ENCODE results near the gene INPP5B. TPM values are rescaled to one million over a fixed set of nuclear protein-coding genes. Genes with fewer than 3 reads are reported as not detected.

Gene INPP5B
- total and polyA plus RNA-seq, 4 donors = 11.5 to 26.6 (median 21.4) TPM

- WGBS (ENCODE audit: insufficient coverage) = 86% methylated on average over 5 of the region's 6 CpGs
- Histone ChIP-seq H3K4me1 (ENCODE audit: control insufficient read depth, insufficient read depth, low read length) (peaks cover 20% of the 10 kb centered on the region), H3K27me3 (ENCODE audit: control insufficient read depth, insufficient read depth, low read length) (no peaks in the 10 kb centered on the region), H3K36me3 (ENCODE audit: control insufficient read depth, insufficient read depth, low read length) (peaks cover 9% of the 10 kb centered on the region), H3K9me3 (ENCODE audit: control insufficient read depth, insufficient read depth, low read length) (no peaks in the 10 kb centered on the region), H3K4me3 (ENCODE audit: low read depth, low read length) (no peak overlapping the region), H3K27ac (ENCODE audit: low read depth, low read length) (no peak overlapping the region)
- no peak for DNase-seq (ENCODE audit: low read depth in 4 of 6, low spot score in 6 of 6)
These were observed 2.8 kb upstream of the INPP5B start for GRCh38 chr1:37949524-37950152.

GRCh38 chr1:37948841-37949240, 2.0 kb upstream of the INPP5B start:
- Histone ChIP-seq H3K27ac (ENCODE audit: low read depth, low read length) (no peak overlapping the region), H3K9me3 (ENCODE audit: control insufficient read depth, insufficient read depth, low read length) (no peaks in the 10 kb centered on the region), H3K36me3 (ENCODE audit: control insufficient read depth, insufficient read depth, low read length) (peaks cover 12% of the 10 kb centered on the region), H3K27me3 (ENCODE audit: control insufficient read depth, insufficient read depth, low read length) (no peaks in the 10 kb centered on the region), H3K4me1 (ENCODE audit: control insufficient read depth, insufficient read depth, low read length) (peaks cover 20% of the 10 kb centered on the region), H3K4me3 (ENCODE audit: low read depth, low read length) (no peak overlapping the region)
- DNase-seq (ENCODE audit: low read depth in 4 of 6, low spot score in 6 of 6) = no peak

DNA sequence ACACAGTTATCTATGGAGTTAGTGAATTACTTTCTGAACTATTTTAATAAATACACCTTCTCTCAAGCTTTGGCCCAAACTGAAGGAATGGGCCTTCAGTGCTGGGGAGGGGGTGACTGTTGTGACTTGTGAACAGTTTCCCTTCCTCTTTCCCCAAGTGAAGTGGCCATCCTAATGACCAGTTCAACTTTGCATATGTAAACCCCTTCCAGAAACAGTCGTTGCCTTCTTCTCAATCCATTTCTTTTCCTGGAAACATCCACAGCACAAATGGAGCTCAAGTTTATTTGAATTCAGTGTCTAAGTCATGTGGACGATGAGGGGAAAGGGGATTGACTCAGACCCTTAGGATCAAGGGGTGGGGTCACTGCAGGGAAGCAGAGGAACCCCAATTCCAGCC, 1.3 kb upstream of the INPP5B start:
- no peak for DNase-seq (ENCODE audit: low read depth in 4 of 6, low spot score in 6 of 6)
- Histone ChIP-seq H3K4me3 (ENCODE audit: low read depth, low read length) (no peak overlapping the region), H3K27ac (ENCODE audit: low read depth, low read length) (no peak overlapping the region), H3K36me3 (ENCODE audit: control insufficient read depth, insufficient read depth, low read length) (peaks cover 19% of the 10 kb centered on the region), H3K27me3 (ENCODE audit: control insufficient read depth, insufficient read depth, low read length) (no peaks in the 10 kb centered on the region), H3K4me1 (ENCODE audit: control insufficient read depth, insufficient read depth, low read length) (peaks cover 20% of the 10 kb centered on the region), H3K9me3 (ENCODE audit: control insufficient read depth, insufficient read depth, low read length) (no peaks in the 10 kb centered on the region)
- 67% methylated on average over 1 of the region's 2 CpGs for WGBS (ENCODE audit: insufficient coverage)

DNA sequence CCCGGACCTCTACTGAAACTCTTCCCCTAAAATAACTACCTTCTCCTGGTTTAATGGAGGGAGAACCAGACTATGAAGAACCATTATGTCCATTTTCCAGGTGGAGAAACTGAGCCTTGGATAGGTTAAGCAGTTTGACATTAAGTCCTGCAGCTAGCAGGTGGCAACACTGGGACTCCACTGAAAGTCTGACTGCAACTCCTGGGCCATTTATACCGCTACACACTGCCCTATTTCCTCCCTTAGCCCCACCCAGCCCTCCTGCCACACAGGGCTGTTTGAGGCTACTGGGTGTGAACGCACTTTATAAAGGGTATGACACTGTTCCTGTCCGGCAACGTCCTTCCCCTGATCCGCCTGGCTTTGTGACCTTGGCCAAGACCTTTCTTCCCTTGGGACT, 511 bp upstream of the INPP5B start:
- no peak for DNase-seq (ENCODE audit: low read depth in 4 of 6, low spot score in 6 of 6)
- H3K27ac ChIP-seq (ENCODE audit: low read depth, low read length) = no peak overlapping the region

DNA sequence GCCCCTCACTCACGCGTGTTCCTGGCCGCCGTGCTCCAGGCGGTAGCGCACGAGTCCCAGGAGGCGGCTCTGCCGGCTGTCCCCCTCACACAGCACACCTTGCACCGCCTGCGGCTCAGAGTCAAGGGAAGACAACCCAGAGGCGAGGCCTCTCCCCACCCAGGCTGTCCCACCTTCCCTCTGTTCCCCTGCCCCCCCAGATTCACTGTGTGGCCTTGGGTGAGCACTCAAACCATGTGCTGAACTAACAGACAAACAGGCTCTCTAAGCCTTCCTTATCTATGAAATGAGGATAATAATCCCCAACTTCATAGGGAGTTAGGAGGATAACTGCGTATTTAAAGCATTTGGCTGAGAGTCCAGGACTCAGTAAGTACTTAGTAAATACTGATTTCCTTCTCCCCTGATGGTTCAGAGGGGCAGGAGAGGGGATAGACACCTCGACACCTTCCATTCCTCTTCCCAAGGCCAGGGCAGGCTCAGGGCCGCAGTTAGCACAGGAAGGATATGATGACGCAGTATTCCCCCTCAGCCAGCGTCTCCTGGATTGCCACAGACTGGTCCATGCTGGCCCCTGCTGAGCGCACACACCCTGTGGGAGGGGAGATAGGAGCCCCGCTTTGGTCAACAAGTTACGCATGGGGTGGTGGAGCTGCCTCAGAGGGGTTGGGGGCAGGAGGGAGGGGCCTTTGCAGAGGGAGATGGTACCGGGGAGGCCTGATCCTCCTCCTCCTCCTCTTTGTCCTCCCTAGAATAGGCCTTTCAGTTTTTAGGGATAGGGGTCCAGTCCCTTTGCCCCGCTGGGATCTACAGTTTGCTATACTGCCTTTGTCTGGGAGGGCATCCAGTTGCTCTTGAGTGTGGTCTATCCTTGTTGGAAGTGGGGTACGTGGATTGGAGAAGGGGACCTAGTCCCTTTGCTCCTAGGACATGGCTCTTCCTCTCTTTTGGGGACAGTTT, 830 bp downstream of the INPP5B start:
- peak overlapping the region; percentile 67 for H3K27ac ChIP-seq (ENCODE audit: low read depth, low read length)
- H3K27me3 ChIP-seq (ENCODE audit: control insufficient read depth, insufficient read depth, low read length) = no peaks in the 10 kb centered on the region
- H3K36me3 ChIP-seq (ENCODE audit: control insufficient read depth, insufficient read depth, low read length) = peaks cover 21% of the 10 kb centered on the region
- peak in 1 of 6 donors; percentile 40 for DNase-seq (ENCODE audit: low read depth in 4 of 6, low spot score in 6 of 6)
- no peaks in the 10 kb centered on the region for H3K9me3 ChIP-seq (ENCODE audit: control insufficient read depth, insufficient read depth, low read length)
- 69% methylated on average over 17 of the region's 23 CpGs for WGBS (ENCODE audit: insufficient coverage)
- H3K4me3 ChIP-seq (ENCODE audit: low read depth, low read length) = peak overlapping the region; percentile 97
- peaks cover 20% of the 10 kb centered on the region for H3K4me1 ChIP-seq (ENCODE audit: control insufficient read depth, insufficient read depth, low read length)

More for the DNA sequence above, 511 bp upstream of the INPP5B start:
- no peaks in the 10 kb centered on the region for H3K9me3 ChIP-seq (ENCODE audit: control insufficient read depth, insufficient read depth, low read length)
- H3K4me3 ChIP-seq (ENCODE audit: low read depth, low read length) = no peak overlapping the region
- H3K4me1 ChIP-seq (ENCODE audit: control insufficient read depth, insufficient read depth, low read length) = peaks cover 20% of the 10 kb centered on the region
- 87% methylated on average over 5 of the region's 6 CpGs for WGBS (ENCODE audit: insufficient coverage)
- H3K36me3 ChIP-seq (ENCODE audit: control insufficient read depth, insufficient read depth, low read length) = peaks cover 21% of the 10 kb centered on the region
- H3K27me3 ChIP-seq (ENCODE audit: control insufficient read depth, insufficient read depth, low read length) = no peaks in the 10 kb centered on the region

GRCh38 chr1:37945251-37945650, 1.6 kb downstream of the INPP5B start:
- no peak for DNase-seq (ENCODE audit: low read depth in 4 of 6, low spot score in 6 of 6)
- peaks cover 21% of the 10 kb centered on the region for H3K36me3 ChIP-seq (ENCODE audit: control insufficient read depth, insufficient read depth, low read length)
- WGBS (ENCODE audit: insufficient coverage) = 89% methylated on average over 3 of the region's 5 CpGs
- no peaks in the 10 kb centered on the region for H3K9me3 ChIP-seq (ENCODE audit: control insufficient read depth, insufficient read depth, low read length)
- no peak overlapping the region for H3K27ac ChIP-seq (ENCODE audit: low read depth, low read length)
- peaks cover 20% of the 10 kb centered on the region for H3K4me1 ChIP-seq (ENCODE audit: control insufficient read depth, insufficient read depth, low read length)
- H3K4me3 ChIP-seq (ENCODE audit: low read depth, low read length) = no peak overlapping the region
- no peaks in the 10 kb centered on the region for H3K27me3 ChIP-seq (ENCODE audit: control insufficient read depth, insufficient read depth, low read length)

- no peak overlapping the region for H3K27ac ChIP-seq (ENCODE audit: low read depth, low read length)
- peaks cover 21% of the 10 kb centered on the region for H3K36me3 ChIP-seq (ENCODE audit: control insufficient read depth, insufficient read depth, low read length)
These were observed 2.0 kb downstream of the INPP5B start for GRCh38 chr1:37944816-37945215.

GRCh38 chr1:37944086-37944763, 2.6 kb downstream of the INPP5B start:
- no CpG with 5 or more reads among the region's 4 CpGs for WGBS (ENCODE audit: insufficient coverage)
- no peak for DNase-seq (ENCODE audit: low read depth in 4 of 6, low spot score in 6 of 6)
- Histone ChIP-seq H3K4me3 (ENCODE audit: low read depth, low read length) (no peak overlapping the region), H3K27me3 (ENCODE audit: control insufficient read depth, insufficient read depth, low read length) (no peaks in the 10 kb centered on the region), H3K9me3 (ENCODE audit: control insufficient read depth, insufficient read depth, low read length) (no peaks in the 10 kb centered on the region), H3K4me1 (ENCODE audit: control insufficient read depth, insufficient read depth, low read length) (peaks cover 20% of the 10 kb centered on the region), H3K27ac (ENCODE audit: low read depth, low read length) (no peak overlapping the region), H3K36me3 (ENCODE audit: control insufficient read depth, insufficient read depth, low read length) (peaks cover 25% of the 10 kb centered on the region)

More at GRCh38 chr1:37944816-37945215, 2.0 kb downstream of the INPP5B start:
- DNase-seq (ENCODE audit: low read depth in 4 of 6, low spot score in 6 of 6) = no peak
- H3K4me3 ChIP-seq (ENCODE audit: low read depth, low read length) = no peak overlapping the region
- WGBS (ENCODE audit: insufficient coverage) = 93% methylated on average over 4 of the region's 5 CpGs
- H3K9me3 ChIP-seq (ENCODE audit: control insufficient read depth, insufficient read depth, low read length) = no peaks in the 10 kb centered on the region
- H3K27me3 ChIP-seq (ENCODE audit: control insufficient read depth, insufficient read depth, low read length) = no peaks in the 10 kb centered on the region
- H3K4me1 ChIP-seq (ENCODE audit: control insufficient read depth, insufficient read depth, low read length) = peaks cover 20% of the 10 kb centered on the region

DNA sequence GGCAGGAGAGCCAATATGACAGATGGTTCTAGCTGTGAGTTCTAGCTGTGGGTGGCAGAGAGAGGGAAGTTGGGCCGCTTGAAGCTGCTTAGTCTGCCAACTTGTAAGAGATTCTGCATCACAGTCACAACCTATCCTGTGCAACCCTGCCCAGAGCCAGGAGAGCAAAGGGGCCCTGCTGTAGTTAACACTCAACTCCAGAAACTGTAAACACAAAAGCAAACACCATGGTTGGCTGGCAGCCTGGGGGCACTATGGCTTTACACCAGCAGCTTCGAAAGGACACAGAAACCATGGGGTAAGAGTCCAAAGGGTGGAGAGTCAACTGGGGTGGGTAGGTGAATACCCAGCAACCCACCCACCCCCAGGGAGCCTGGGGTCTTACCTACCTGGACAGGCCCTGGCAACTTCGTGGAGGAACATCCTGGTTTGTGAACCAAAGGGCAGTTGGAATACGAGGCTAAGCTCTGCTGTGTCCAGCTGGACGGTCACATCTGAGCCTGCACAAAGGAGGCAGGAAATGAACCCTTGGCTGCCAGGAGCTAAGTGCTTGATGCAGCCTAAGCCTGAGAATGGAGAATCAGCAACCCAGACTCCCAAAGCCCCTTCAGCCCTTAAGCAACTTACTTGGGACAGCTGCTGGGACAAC, 6.4 kb downstream of the INPP5B start:
- H3K9me3 ChIP-seq (ENCODE audit: control insufficient read depth, insufficient read depth, low read length) = no peaks in the 10 kb centered on the region
- H3K27me3 ChIP-seq (ENCODE audit: control insufficient read depth, insufficient read depth, low read length) = no peaks in the 10 kb centered on the region
- WGBS (ENCODE audit: insufficient coverage) = 71% methylated on average over 4 of the region's 5 CpGs
- no peak overlapping the region for H3K4me3 ChIP-seq (ENCODE audit: low read depth, low read length)
- peaks cover 47% of the 10 kb centered on the region for H3K36me3 ChIP-seq (ENCODE audit: control insufficient read depth, insufficient read depth, low read length)
- peaks cover under 1% of the 10 kb centered on the region for H3K4me1 ChIP-seq (ENCODE audit: control insufficient read depth, insufficient read depth, low read length)
- no peak overlapping the region for H3K27ac ChIP-seq (ENCODE audit: low read depth, low read length)
- peak in 2 of 6 donors; percentile 12 to 15 for DNase-seq (ENCODE audit: low read depth in 4 of 6, low spot score in 6 of 6)

All from spinal cord (tissue), 10 donors.